ENCODE data around the gene GAL3ST2.

- TF ChIP-seq CTCF (IDR thresholded peaks at IDR 0.05; ENCODE audit: low read length) (no peak), EZH2phosphoT487 (IDR thresholded peaks at IDR 0.05; ENCODE audit: low read length) (no peak), EZH2 (optimal IDR thresholded peaks at IDR 0.05; ENCODE audit: low read depth, low read length) (no peak)
Observed at GRCh38 chr2:241817126-241817820, 40.7 kb downstream of the GAL3ST2 start.
